Measurements from ENCODE around the gene HVCN1.

HVCN1 gene

DNA sequence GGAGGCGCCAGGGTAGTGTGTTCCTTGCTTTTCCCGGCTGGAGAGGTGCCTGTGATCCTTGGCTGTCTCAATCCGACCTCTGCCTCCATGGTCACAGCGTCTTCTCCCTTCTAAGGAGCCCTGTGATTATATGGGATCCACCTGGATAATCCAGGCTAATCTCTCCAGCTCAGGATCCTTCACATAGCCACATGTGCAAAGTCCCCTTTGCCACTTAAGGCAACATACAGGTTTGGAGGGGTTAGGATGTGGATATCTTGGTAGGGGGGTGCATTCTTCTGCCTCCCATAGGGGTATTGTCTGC, 1.2 kb upstream of the HVCN1 start:
- no peak for DNase-seq (ENCODE audit: low read depth)
- TF ChIP-seq, protein P1, sequence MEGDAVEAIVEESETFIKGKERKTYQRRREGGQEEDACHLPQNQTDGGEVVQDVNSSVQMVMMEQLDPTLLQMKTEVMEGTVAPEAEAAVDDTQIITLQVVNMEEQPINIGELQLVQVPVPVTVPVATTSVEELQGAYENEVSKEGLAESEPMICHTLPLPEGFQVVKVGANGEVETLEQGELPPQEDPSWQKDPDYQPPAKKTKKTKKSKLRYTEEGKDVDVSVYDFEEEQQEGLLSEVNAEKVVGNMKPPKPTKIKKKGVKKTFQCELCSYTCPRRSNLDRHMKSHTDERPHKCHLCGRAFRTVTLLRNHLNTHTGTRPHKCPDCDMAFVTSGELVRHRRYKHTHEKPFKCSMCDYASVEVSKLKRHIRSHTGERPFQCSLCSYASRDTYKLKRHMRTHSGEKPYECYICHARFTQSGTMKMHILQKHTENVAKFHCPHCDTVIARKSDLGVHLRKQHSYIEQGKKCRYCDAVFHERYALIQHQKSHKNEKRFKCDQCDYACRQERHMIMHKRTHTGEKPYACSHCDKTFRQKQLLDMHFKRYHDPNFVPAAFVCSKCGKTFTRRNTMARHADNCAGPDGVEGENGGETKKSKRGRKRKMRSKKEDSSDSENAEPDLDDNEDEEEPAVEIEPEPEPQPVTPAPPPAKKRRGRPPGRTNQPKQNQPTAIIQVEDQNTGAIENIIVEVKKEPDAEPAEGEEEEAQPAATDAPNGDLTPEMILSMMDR (conservative IDR thresholded peaks at IDR 0.05; ENCODE audit: low read length) = no peak
- no peak overlapping the region for H3K4me3 ChIP-seq (ENCODE audit: low read length)

DNA sequence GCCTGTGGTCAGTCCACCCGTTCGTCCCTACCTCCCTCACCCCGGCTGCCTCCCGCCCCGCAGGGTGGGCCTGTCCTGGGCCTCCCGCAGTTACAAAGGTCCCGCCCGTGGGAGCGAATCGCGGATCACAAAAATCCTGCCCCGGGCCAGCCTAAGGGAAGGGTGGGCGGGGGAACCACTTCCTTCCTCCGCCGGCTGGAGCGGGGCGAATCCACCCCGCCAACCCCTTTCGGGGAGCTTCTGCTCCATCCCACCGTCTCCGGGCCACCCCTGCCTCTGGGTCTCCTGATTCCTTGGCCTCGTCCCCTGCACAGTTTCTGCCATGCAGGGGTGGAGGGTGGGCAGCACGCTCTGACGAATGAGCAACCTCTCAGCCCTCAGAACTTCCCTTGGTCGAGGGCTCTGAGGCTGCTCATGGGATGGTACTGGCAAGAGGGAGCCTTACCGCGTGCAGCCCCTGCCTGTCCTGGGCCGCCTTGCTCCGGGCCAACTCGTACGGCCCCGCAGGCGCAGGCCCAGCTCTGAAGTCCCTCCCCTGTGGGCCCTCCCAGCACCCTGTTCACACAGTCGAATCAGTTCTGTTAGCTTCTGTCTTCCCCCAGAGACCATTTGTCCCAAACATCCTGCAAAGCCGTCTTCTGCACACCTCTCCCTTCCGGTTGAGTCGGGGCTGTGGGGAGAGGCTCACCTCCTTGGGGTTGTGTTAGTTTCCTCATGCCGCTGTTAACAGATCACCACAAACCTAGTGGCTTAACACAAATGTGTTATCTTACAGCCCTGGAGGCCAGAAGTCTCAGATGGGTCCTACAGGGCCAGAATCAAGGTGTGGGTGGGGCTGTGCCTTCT, 589 bp upstream of the HVCN1 start:
- TF ChIP-seq, protein P1 (conservative IDR thresholded peaks at IDR 0.05; ENCODE audit: low read length) = no peak
- H3K4me3 ChIP-seq (ENCODE audit: low read length) = peak overlapping the region; percentile 58
- DNase-seq (ENCODE audit: low read depth) = peak; percentile 12

DNA sequence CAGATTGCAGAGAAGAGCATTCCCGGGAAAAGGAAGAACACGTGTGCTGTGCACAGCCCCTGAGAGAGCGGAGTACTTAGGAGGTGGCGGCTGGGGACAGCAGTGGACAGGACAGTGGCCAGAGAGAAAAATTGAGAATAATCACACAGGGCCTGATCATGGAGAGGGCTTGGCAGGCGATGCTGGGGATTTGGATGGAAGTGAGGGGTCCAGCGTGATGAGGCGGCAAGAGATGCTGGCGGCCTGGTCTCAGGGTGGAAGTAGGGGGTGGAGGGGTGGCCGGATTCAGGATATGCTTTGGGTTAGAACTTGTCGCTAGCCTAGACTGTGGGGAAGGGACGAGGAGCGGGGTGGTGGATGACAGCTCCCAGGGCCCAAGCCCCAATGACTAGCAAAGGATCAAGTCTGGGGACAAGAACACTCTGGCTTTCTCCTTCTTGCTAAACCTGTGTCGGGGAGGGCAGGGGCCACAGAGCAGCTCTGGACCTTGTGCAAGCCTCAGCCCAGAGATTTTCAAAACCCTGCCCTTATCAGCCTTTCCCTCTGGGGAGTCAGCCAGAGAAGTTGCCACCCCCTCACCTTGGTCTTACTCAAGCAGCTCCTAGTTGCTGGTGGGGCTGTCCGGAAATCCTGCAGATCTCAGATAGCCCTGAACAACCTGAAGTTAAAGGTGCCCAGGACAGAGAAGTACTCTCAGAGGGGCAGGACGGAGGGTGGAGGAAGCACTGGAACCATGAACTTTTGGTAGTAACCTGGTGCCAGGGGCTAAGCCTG, 1.3 kb downstream of the HVCN1 start:
- H3K4me3 ChIP-seq (ENCODE audit: low read length) = no peak overlapping the region
- TF ChIP-seq, protein P1 (conservative IDR thresholded peaks at IDR 0.05; ENCODE audit: low read length) = no peak
- no peak for DNase-seq (ENCODE audit: low read depth)

DNA sequence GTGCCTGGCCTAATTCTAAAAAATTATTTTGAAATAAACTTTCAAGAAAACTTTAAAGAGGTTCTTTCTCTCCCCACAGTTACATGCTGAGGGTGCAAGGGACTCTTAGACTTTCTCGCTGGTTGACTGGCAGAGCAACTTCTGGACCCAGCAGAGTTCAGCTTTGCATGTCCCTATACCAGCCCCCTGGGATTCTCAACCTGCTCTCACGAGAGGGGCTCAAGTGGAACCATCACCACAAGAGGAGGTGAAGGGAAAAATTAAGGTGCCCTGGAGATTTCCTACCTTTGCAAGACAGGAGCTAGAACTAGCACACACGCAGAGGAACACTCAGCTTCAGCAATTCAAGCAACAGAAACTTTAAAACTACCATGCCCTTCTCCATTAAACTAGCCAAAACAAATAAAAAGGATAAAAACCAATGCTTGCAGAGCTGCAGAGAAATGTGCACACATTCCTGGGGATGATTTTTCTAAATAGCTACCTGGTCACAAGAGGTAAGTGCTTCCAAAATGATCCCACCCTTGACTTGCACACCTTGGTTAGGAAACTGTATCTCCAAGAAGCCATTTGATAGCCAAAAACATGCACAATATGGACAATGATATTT, 2.5 kb downstream of the HVCN1 start:
- DNase-seq (ENCODE audit: low read depth) = no peak
- TF ChIP-seq, protein P1 (conservative IDR thresholded peaks at IDR 0.05; ENCODE audit: low read length) = no peak
- H3K4me3 ChIP-seq (ENCODE audit: low read length) = no peak overlapping the region

DNA sequence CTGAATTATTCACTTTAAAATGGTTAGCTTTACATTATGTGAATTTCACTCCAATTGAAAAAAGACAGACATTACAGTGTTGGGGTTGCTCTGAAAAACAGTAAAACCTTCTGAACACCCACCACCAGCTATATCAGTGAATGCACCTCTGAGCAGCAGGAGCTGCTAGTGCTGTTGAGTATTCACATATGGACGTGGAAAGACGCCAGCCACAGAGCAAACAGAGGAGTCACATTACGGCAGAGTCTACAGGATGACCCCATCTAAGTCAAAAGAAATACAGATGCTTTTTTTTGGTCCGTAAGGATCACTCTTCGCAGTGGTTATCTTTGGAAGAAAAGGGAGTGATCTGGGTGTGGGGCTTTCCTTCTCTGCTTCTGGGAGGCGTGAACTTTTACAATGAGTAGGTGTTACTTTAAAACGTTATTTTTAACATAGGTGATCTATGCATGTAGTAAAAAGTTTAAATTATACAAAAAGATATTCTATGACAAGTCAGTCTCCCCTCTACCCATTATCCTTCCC, 4.5 kb downstream of the HVCN1 start:
- TF ChIP-seq, protein P1 (conservative IDR thresholded peaks at IDR 0.05; ENCODE audit: low read length) = no peak
- no peak overlapping the region for H3K4me3 ChIP-seq (ENCODE audit: low read length)
- DNase-seq (ENCODE audit: low read depth) = no peak

DNA sequence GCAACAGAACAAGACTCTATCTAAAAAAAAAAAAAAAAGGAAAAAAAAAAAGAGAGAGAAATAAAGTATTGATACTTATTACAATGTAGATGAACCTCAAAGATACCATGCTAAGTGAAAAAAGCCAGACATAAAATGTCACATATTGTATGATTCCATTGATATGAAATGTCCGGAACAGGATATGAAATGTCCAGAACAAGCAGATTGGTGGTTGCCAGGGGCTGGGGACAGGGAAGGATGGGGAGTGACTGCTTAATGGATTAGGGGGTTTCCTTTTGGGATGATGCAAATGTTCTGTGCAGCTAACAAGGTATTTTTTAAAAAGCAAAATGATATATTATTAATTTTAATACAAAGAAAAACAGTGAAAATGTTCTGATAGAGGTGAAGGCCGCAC, 5.0 kb downstream of the HVCN1 start:
- H3K4me3 ChIP-seq (ENCODE audit: low read length) = no peak overlapping the region
- DNase-seq (ENCODE audit: low read depth) = no peak
- TF ChIP-seq, protein P1 (conservative IDR thresholded peaks at IDR 0.05; ENCODE audit: low read length) = no peak

All from AG10803 (cell line).